Chondrocyte (in vitro differentiated cells): Measurements from ENCODE around the gene PYGO2. TPM values are rescaled to one million over a fixed set of nuclear protein-coding genes. Genes with fewer than 3 reads are reported as not detected.

Source experiments
- DNase-seq: peaks from one replicate; pipeline ENCODE4 v3.0.0; 2021; ENCODE audit warnings: mixed read lengths, low spot score
- H3K27ac Mint-ChIP-seq: one replicate; pipeline ENCODE4 v1.8.0; 2021; ENCODE audit warnings: mild to moderate bottlenecking, moderate library complexity, mixed read lengths; ENCODE audit not compliant: unreplicated experiment
- H3K27me3 Mint-ChIP-seq: 2 replicates; pipeline ENCODE4 v1.8.0; 2021; ENCODE audit warnings: low read depth, mixed read lengths
- H3K36me3 Mint-ChIP-seq: 2 replicates; pipeline ENCODE4 v1.8.0; 2021; ENCODE audit warnings: low read depth, mixed read lengths
- H3K4me1 Mint-ChIP-seq: 2 replicates; pipeline ENCODE4 v1.8.0; 2021; ENCODE audit warnings: low read depth, mild to moderate bottlenecking, mixed read lengths
- H3K4me3 Mint-ChIP-seq: one replicate; pipeline ENCODE4 v1.8.0; 2021; ENCODE audit warnings: mild to moderate bottlenecking, moderate library complexity, mixed read lengths; ENCODE audit not compliant: unreplicated experiment
- H3K9me3 Mint-ChIP-seq: 2 replicates; pipeline ENCODE4 v1.8.0; 2021; ENCODE audit warnings: low read depth, mixed read lengths
- total RNA-seq: library from RNA; stranded (reverse); gene quantifications from 3 replicates; pipeline ENCODE4 v1.2.1, GENCODE V29; 2021
- TF ChIP-seq, protein P1 (sequence below): fragments of 200-600 bp; sonication (generic); IDR thresholded peaks from 2 replicates; pipeline ENCODE4 v1.5.0; 2021; ENCODE audit warnings: antibody characterized with exemption, mild to moderate bottlenecking, moderate library complexity

Gene PYGO2
- total RNA-seq, 1 donor from 2014 or later = 24.0 TPM

DNA sequence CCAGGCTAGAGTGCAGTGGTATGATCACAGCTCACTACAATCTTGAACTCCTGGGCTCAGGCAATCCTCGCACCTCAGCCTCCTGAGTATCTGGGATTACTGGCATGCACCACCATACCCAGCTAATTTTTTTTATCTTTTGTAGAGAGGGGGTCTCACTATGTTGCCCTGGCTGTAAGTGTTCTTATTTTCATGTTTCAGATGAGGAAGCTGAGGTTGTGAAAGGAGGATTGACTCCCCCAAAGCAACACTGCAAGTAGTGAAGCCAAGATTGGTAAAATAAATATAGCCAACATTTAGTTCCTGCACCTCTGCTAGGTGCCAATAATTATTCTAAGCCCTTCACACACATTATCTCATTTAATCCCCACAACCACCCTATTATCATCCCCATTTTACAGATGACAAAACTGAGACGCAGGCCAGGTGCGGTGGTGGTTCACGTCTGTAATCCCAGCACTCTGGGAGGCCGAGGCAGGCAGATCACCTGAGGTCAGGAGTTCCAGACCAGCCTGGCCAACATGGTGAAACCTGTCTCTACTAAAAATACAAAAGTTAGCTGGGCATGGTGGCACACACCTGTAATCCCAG lies 27.1 kb downstream of the PYGO2 start:
- H3K9me3 Mint-ChIP-seq = no peaks in the 10 kb centered on the region
- TF ChIP-seq, protein P1, sequence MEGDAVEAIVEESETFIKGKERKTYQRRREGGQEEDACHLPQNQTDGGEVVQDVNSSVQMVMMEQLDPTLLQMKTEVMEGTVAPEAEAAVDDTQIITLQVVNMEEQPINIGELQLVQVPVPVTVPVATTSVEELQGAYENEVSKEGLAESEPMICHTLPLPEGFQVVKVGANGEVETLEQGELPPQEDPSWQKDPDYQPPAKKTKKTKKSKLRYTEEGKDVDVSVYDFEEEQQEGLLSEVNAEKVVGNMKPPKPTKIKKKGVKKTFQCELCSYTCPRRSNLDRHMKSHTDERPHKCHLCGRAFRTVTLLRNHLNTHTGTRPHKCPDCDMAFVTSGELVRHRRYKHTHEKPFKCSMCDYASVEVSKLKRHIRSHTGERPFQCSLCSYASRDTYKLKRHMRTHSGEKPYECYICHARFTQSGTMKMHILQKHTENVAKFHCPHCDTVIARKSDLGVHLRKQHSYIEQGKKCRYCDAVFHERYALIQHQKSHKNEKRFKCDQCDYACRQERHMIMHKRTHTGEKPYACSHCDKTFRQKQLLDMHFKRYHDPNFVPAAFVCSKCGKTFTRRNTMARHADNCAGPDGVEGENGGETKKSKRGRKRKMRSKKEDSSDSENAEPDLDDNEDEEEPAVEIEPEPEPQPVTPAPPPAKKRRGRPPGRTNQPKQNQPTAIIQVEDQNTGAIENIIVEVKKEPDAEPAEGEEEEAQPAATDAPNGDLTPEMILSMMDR = no peak
- H3K36me3 Mint-ChIP-seq = peaks cover 8% of the 10 kb centered on the region
- no peaks in the 10 kb centered on the region for H3K27me3 Mint-ChIP-seq
- H3K27ac Mint-ChIP-seq = no peak overlapping the region
- no peak overlapping the region for H3K4me3 Mint-ChIP-seq
- DNase-seq = no peak
- H3K4me1 Mint-ChIP-seq = peaks cover 31% of the 10 kb centered on the region

- Mint-ChIP-seq H3K4me3 (no peak overlapping the region), H3K27me3 (no peaks in the 10 kb centered on the region), H3K4me1 (peaks cover 13% of the 10 kb centered on the region), H3K27ac (no peak overlapping the region), H3K9me3 (no peaks in the 10 kb centered on the region), H3K36me3 (peaks cover 18% of the 10 kb centered on the region)
- TF ChIP-seq, protein P1 = no peak
- no peak for DNase-seq
Measured at GRCh38 chr1:154931940-154932487, 29.6 kb downstream of the PYGO2 start.

DNA sequence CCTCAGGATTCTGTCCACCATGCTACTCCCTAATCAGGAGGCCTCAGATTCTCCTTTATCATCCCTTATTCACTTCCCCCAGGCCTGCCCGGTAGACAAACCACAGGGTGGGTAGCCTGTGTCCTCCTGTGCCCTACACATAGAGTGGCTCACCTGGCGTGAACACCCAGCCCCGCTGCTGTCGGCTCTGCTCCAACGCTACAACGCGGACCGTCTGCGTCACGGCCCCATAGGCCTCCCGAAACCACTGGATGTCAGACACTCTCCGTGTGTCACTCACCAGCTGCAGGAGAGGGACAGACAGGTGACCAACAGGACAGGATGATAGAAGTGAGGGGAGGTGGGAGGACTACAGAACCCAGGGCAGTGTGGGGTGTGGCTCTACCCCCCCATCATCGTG lies 35.4 kb downstream of the PYGO2 start:
- TF ChIP-seq, protein P1 = no peak
- H3K27me3 Mint-ChIP-seq = no peaks in the 10 kb centered on the region
- H3K4me3 Mint-ChIP-seq = no peak overlapping the region
- peaks cover 35% of the 10 kb centered on the region for H3K36me3 Mint-ChIP-seq
- H3K27ac Mint-ChIP-seq = no peak overlapping the region
- no peaks in the 10 kb centered on the region for H3K9me3 Mint-ChIP-seq
- H3K4me1 Mint-ChIP-seq = no peaks in the 10 kb centered on the region
- DNase-seq = no peak

DNA sequence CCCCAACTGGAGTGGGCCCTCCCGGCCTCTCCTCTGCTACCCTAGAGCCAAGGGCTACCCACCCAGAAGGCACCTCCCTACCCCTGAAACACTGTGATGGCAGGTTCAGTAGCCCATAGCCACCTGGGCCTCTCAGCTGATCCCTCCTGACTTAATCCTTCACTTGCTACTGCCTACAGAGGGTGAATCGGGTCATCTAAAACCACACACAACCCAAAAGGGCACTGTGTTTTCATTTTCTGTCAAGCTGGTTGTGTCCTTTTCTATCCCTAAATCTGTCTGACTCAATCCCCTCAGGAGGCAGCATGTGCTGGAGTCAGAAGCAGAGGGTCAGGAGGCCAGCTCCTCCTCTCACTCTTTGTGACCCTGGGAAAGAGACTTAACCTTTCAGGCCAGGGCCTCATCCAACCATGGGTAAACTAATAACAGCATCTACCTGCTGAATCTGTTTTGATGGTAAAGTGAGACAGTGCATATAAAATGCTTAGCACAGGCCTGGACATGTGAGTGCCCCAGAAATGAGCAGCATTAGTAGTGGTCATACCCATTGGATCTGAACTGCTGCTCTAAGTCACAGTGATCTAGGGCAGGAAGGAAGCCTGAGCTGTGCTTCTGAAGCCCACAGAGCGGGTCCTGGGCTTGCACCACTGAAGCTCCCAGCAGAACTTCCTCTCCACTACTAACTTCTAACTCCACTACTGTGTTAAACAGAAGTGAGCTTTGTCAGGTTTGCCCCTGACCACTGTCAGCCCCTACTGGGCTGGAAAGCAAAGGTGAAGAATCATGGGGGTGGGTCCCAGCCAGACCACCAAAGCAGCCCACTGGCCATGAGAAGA lies 36.0 kb downstream of the PYGO2 start:
- TF ChIP-seq, protein P1 = no peak
- no peak for DNase-seq
- Mint-ChIP-seq H3K27ac (no peak overlapping the region), H3K4me1 (no peaks in the 10 kb centered on the region), H3K4me3 (no peak overlapping the region), H3K9me3 (no peaks in the 10 kb centered on the region), H3K36me3 (peaks cover 34% of the 10 kb centered on the region), H3K27me3 (no peaks in the 10 kb centered on the region)

GRCh38 chr1:154923695-154924094 lies 37.9 kb downstream of the PYGO2 start:
- DNase-seq = no peak
- no peaks in the 10 kb centered on the region for H3K4me1 Mint-ChIP-seq
- TF ChIP-seq, protein P1 = no peak
- H3K27ac Mint-ChIP-seq = no peak overlapping the region
- no peaks in the 10 kb centered on the region for H3K27me3 Mint-ChIP-seq
- no peaks in the 10 kb centered on the region for H3K9me3 Mint-ChIP-seq
- H3K36me3 Mint-ChIP-seq = peaks cover 28% of the 10 kb centered on the region
- no peak overlapping the region for H3K4me3 Mint-ChIP-seq
